HG02970 (cell line): ENCODE measurements around the gene RNF13.

Experiments
- ATAC-seq: cut with Tn5 transposase; IDR thresholded peaks from one replicate; pipeline ENCODE4 v1.9.1; 2021; ENCODE audit warnings: mild to moderate bottlenecking, moderate library complexity, moderate number of reproducible peaks; ENCODE audit not compliant: unreplicated experiment, low FRiP score

Gene RNF13, protein sequence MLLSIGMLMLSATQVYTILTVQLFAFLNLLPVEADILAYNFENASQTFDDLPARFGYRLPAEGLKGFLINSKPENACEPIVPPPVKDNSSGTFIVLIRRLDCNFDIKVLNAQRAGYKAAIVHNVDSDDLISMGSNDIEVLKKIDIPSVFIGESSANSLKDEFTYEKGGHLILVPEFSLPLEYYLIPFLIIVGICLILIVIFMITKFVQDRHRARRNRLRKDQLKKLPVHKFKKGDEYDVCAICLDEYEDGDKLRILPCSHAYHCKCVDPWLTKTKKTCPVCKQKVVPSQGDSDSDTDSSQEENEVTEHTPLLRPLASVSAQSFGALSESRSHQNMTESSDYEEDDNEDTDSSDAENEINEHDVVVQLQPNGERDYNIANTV

DNA sequence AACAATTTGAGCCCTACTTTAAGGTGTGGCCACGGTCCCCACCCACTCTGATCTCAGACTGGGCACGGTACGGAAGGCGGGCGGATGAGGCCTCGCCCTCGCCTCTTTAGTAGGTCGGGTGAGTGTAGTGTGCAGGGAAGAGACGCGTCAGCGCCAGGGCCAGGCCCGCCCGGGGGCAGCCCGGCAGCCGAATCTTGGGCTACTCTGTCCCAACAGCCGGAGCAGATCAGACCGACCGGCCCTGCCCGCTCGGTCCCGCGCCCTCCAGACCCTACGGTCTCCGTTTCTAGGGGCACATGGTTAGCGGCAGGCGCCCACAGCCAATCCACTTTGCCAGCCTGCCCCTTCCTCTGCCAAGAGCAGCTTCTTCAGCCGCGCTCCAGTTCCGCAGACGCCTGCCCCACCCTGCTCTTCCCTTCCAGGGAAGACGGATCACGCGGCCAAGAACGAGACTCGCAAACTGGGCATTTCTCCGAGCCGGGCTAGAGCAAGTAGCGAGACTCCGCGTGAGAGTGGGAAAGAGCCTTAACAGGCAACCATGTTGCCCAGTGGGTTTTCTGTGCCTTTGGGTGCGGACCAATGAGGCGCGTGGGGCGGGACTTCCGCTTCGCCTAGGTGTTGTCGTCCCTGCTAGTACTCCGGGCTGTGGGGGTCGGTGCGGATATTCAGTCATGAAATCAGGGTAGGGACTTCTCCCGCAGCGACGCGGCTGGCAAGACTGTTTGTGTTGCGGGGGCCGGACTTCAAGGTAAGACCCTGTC is at the start of gene RNF13:
RNF13 (plus strand) TSS at position 610 of the 761 bp plus-strand sequence. CDS start 32,812 bp downstream, outside the sequence.
- ATAC-seq: peak; percentile 91

DNA sequence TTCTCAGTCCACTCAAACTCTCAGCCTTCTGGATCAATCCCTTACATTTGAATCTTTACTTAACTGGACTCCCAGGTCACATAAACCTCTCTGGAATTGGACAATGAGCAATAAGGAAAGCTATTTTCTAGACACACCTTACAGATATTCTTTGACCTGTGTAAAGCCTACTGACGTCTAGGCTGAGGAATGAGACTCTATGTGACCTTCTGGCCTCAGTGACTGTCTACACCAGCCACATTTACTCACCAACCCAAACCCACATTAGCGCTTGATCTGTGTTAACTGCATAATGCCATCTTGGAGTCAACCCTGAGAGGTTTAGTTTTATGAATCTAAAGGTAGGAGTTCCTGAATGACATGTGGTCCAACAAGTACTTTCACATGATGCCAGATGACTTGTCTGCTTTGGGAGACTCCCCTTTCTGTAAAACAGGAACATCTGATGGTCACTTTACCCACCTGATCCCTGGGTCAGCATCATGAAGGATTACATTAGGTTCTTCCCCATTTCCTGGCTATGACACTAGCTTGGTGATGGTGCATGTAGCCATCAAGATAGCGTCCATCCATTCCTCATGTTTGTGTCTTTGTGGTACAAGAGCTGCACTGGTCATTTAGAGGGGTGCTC is 49.3 kb upstream of the RNF13 start:
- no peak for ATAC-seq

DNA sequence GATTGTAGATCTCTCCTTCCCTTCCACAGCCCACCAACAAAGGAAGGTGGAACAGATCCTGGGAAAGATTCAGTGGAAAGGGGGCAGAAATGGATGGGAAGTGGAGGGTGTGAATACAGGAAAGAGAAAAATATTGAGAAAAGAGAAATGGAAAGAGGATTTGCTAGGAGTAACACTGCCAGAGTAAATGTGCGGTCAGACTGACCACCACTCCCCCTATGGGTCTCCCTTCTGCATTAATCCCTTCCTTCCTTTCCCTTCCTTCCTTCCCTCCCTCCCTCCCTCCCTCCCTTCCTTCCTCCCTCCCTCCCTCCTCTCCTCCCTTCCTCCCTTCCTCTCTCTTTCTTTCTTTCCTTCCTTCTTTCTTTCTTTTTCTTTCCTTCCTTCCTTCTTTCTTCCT is 48.7 kb upstream of the RNF13 start:
- ATAC-seq: no peak

DNA sequence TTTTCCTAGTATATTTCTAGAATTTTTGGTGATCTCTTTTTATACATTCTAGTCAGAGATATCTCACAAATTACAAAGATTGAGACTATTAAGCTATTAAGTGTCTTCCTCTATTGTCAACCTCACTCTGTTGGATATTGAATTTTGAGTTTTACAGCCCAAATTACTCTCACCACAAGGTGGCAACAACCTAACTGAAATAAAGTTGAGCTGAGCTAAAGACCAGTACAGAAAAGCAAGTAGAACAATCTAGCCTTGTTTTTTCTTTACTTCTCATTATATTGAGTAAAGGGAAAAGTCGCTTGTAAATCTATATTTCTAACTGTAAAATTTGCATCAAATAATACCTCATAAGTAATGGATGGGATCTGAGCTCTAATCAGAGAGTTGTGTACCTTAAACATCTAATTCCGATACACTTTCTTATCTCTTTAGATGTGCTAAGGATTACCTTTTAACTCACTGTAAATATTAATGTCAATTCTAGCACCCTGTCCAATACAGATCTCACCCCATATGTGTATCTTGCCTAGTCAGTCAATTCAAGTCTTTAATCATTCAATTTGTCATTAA is 47.2 kb upstream of the RNF13 start:
- no peak for ATAC-seq

DNA sequence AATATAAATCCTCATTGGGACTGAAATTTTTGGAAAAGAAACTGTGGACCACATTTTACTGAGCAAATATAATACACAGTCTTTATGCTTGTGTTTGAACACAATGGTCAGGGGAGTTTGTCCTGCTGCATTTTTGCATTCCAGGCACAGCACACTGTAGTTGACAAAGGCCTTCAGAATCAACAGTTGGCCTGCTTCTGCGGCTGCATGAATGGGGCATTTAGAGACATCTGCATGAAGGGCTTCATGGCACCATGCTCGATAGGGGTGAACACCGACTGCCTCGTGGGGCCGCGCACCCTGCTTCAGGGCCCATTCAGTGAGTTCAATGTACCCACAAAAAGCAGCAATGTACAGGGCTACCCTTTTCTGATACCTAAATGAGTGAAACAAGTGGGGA is 45.3 kb upstream of the RNF13 start:
- no peak for ATAC-seq

DNA sequence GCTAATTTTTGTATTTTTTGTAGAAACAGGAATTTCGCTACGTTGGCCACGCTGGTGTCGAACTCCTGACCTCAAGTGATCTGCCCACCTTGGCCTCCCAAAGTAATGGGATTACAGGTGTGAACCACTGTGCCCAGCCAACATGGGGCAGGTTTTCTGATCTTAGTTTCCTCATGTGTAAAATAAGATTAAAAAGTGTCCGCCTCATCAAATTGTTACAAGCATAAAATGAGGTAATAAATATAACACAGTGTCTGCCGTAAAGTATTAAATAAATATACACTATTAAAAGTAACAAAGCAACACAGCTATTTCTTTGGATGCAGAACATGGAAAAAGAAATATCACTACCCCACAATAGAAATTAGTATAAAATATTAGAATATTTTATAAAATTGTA is 44.3 kb upstream of the RNF13 start:
- ATAC-seq: no peak

DNA sequence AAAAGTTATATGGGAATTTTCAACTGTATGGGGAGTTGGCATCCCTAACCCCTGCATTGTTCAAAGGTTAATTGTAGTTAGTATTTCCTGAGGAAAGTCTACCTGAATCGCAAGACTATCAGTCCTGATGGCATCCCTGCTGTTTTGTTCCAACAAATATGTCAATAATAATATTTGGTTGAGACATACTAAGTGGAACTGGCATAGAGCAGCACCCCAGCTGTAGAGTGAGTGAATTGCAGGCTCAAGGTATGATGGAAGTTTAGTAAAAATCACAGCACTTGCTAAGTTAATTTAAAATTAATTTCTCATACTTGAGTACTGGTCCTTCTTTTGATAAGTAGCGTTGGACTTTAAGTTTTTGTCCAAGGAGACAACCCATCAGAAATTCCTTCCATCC is 42.8 kb upstream of the RNF13 start:
- ATAC-seq: no peak

DNA sequence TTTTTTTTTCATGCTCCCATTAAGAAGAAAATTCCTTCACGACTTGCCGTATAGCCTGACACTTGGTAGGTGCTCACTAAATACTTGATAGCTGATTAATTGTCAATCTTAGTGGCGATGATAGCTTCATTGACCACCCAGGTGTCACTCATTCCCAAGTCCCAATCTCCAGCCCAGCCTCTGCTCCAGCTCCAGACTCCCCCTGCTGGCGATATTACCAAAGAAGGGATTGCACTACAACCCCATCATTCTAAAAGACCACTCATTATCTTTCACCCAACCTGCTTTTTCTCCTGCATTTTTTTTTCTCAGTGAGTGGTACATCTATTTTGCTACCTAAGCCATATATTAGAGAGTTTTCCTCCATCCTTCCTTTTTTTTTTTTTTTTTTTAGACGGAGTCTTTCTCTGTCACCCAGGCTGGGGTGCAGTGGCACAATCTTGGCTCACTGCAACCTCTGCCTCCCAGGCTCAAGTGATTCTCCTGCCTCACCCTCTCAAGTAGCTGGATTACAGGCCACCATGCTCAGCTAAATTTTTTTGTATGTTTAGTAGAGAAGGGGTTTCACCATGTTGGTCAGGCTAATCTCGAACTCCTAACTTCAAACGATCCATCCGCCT is 41.3 kb upstream of the RNF13 start:
- ATAC-seq: no peak

DNA sequence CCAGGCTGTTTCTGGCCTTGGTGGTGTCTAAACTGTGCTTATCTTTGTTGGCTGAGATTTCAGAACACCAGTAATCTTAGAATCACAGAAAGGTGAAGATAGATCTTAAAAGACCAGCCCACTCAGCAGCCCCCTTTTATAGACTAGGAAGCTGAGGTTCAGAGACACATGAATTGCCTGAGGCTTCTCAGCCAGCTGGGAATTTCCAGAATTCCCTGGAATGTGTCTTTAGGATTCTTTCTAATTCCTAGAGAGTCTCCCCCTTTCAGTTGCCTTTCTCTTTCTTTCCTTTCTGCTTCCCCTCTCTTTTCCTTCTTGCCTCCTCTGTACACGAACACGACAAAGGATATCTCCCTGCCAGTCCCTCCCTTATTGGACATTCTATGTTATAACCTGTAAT is 40.2 kb upstream of the RNF13 start:
- no peak for ATAC-seq

DNA sequence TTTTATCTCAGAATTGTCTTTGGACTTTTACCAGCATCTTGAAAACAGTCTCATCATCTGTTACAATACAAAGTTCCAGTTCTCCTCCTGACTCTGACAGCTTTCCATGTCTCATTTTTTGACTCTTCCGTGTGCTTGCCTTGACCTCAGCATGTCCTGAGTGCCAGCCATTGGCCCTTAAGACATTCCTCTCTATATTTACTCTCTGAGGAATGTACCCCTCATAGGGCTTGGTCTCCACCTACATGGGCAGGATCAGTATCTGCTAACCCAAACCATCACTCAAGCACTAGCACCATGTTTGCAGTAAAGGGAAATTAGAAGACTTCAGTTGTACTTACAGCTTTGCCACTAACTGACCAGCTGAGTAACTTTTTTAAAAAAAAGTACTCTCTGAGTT is 36.8 kb upstream of the RNF13 start:
- no peak for ATAC-seq

DNA sequence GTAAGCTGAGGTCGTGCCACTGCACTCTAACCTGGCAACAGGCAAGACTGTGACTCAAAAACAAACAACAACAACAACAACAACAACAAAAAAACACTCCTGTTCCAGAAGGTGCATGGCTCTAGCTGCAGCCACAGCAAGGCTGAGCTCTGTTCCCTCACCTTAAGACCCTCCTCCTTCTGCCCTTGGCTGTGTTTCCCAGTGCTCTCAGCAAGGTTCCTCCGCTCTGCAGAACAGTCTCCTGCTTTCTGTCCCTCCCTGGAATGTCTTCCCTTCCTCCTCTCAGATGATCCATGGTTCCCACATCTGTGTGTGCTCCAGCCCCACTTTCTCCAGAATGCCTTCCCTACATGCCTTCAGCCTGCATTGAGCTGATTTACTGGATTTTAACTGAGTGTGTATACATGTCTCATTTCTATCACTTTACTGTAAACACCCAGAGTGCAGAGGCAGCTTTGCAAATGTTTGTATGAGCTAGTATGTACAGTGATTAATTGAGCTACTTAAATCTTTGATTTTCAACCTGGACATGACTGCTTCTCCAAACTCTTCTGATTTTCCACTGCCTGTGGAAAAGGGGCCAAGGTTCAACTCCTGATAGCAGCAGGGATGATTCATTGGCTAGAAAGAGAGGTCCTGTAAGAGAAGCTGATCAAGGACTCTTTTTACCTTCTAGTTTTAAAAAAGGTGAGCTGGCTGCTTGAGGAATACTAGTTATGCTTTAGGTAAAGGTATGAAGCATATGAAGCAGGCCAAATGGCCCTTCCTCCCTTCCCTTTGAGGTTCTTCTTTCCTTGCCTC is 35.4 kb upstream of the RNF13 start:
- no peak for ATAC-seq

DNA sequence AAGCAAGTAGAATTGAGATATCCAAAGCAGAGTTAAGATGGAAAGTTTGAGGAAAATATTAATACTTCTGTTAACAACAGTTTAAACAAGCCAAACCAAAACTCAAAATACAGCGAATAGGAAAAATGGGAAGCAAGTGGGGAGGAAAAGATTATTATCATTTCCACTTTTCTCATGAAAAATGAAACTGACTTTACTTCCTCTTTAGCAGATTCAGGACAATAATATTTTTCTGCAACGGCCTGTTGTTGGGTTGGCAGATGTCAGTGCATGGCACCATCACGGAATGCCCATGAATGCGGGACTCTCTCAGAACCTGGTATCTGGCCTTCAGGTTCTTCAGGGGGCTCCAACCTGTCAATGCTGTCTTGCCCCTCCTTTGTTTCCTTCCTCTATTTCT is 31.8 kb upstream of the RNF13 start:
- no peak for ATAC-seq

DNA sequence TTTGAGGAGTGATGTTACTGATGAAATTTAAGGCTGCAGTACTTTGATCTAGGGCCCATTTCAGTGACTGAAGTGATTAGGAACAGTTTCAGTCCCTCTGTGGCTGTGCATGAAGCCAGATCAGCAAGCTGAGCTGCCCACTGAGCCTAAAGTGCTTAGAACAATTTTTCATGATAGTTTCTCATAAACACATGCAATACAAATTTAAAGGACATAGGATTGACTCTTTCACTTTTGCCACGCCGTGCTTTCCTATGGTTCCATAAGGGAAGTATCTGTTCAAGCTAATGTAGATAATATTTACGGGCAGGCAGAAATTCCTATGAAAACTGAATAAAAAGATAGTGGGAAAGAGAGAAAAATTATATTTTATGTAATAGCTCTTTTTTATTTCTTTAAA is 31.3 kb upstream of the RNF13 start:
- ATAC-seq: no peak

DNA sequence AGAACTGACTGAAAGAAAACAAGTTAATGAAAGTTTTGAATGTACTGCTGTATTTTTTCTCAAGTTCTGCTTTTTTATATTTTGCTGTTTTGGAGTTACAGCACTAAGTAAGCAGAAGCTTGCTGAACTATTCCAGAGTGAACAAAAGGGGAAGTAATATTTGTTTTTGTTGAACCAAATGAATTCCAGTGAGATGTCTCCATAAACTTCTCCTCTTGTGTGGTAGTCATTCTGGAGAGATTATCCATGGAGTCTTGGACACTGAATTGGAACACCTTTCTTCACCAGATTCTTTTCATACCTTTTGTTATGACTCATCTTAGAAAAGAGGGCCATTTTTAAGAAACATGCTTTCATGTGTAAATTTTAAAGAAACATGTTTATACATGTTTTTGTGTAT is 29.4 kb upstream of the RNF13 start:
- ATAC-seq: no peak

DNA sequence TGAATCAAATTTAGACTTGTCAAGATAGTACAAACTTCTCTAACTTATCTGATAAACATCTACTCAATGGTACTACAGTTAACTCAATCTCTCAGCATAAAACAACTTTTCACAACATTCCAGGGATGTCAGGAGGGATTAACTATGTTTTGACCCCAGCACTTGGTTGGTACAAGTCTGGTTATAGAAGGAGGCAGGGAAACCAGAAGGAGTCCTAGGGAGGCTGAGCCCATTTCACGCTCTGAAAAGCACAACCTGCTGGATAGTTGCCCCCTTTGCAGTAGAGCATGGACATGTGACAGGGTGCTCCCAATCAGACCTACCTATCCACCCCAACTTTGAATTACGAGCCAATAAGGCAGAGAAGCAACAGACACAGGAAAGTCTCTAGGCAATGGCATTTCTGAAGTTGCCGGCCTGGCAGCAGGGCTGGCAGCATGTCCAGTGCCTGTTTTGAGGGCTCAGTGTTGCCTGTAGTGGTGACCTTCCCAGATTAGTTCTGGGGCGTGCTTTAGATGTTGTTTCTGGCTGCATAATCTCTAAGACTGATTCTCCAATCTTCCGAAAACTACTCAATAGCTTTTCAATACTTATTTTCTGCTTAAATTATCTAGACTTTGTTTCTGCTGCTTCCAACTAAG is 28.8 kb upstream of the RNF13 start:
- no peak for ATAC-seq

DNA sequence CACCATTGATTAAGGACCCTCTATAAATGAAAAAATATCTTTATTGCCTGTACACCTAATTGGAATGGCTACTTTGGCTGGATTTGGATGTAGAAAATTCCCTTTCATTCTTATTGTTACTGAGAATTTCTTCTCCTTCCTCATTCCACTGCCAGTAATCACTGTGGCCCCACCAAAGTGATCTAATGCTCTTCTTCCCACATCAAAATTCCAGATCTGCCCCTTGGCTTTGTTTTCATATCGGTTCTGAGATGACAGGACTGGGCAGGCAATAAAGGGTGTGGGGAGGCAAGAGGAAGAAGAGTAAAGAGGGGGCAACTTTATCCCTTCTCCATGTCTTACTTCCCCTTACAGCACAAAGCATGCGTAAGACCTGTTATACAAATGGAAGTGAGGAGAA is 22.7 kb upstream of the RNF13 start:
- no peak for ATAC-seq

DNA sequence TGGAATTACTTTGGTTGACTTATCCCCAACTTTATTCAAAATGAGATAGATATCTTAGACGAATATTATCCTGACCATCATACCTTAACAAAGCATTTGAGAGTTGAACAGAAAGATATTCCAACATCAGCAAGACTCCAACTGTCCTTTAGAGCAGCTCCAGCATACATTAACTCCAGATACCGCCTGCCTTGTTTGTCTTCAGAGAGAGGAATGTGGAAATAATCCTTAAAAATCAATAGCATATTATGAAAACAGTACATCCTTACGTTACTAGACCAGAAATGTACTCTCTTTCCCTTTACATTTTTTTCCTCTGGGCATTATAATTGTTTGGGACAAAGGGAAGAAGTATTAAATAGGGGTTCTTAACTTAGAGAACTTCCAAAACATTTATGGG is 22.3 kb upstream of the RNF13 start:
- no peak for ATAC-seq

DNA sequence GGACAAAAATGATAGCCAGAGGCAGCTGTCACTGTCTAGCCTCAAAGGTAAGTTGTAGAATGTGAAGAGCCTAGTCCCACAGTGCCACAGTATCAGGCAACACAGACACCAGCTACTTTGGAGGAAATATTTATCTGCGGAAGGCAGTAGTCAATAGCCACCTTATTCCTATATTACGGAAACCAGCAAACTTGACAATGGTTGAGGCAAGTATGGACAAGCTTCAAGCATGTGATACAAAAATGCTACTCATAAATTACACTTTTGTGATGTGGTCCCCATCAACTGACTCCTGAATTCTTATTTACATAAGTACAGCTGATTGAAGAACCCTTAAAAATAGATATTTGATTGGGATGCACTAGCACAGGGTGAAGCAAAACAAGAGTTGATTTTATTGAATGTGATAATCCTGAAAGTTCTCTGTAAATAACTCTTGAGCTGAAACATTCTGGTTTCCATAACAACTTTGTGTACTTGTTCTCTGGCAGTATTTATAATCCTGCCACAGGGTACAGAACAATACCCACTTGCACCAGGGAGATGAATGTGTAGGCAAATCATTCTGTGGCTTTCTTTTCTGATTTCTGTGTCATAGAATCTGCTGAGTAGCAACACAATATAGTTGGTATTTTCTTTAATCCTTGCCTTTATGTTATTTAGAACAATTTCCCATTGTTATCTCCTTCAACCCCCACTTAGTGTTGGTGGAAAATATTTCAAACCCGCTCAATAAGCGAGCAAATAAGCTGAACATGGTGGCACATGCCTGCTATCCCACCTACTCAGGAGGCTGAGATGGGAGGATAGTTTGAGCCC is 20.4 kb upstream of the RNF13 start, which contains the start of gene ANKUB1:
ANKUB1 (minus strand) TSS at position 103 of the 819 bp plus-strand sequence. CDS start 188 bp downstream, outside the sequence.
- no peak for ATAC-seq
